CD14-positive monocyte (primary cell): ENCODE measurements around the gene SAA2. TPM values are rescaled to one million over a fixed set of nuclear protein-coding genes. Genes with fewer than 3 reads are reported as not detected.
"Not testable (repeated sequence)": the region's sequence is repeated elsewhere in the genome, so short reads cannot be mapped to it uniquely, and the experiment has no call there.

ENCODE experiments used
- DNase-seq, 3 donors: peaks; one replicate each; pipeline ENCODE4 v3.0.0-alpha.2; 2011 to 2022
- H2AFZ ChIP-seq: 2 replicates; pipeline ENCODE4 v1.6.0; 2012; ENCODE audit warnings: mild to moderate bottlenecking, low read depth, low read length, inconsistent platforms; ENCODE audit not compliant: insufficient read depth, poor library complexity, severe bottlenecking
- H3K27ac ChIP-seq, 2 donors: 1 replicate in 1 of 2; 2 replicates in 1 of 2; pipeline ENCODE4 v1.5.1; 2012 to 2013; ENCODE audit warnings: low read length in 2 of 2, control low read depth in 1 of 2, inconsistent platforms in 1 of 2, low read depth in 1 of 2, mild to moderate bottlenecking in 1 of 2
- H3K27me3 ChIP-seq, 2 donors: one replicate each; pipeline versions ENCODE4 v1.6.0 to v1.6.1; 2011 to 2013; ENCODE audit warnings: low read length in 2 of 2; ENCODE audit not compliant: control insufficient read depth in 2 of 2, insufficient read depth in 2 of 2
- H3K36me3 ChIP-seq, 2 donors: replicated peaks in 1 of 2; 1 replicate in 1 of 2; 2 replicates in 1 of 2; pipeline versions ENCODE4 v1.5.1 to v1.6.1; 2012 to 2013; ENCODE audit warnings: low read length in 2 of 2, control low read depth in 1 of 2, inconsistent platforms in 1 of 2, mild to moderate bottlenecking in 1 of 2; ENCODE audit not compliant: insufficient read depth in 2 of 2, control insufficient read depth in 1 of 2
- H3K4me1 ChIP-seq, 2 donors: 1 replicate in 1 of 2; 2 replicates in 1 of 2; pipeline versions ENCODE4 v1.5.1 to v1.6.1; 2012 to 2013; ENCODE audit warnings: low read length in 2 of 2, control low read depth in 1 of 2, inconsistent platforms in 1 of 2, mild to moderate bottlenecking in 1 of 2, moderate library complexity in 1 of 2; ENCODE audit not compliant: insufficient read depth in 2 of 2, control insufficient read depth in 1 of 2
- H3K4me2 ChIP-seq: replicated peaks from 2 replicates; pipeline ENCODE3; 2012; ENCODE audit warnings: low read length, moderate library complexity, mild to moderate bottlenecking; ENCODE audit not compliant: poor library complexity, severe bottlenecking; ENCODE audit errors: extremely low read depth
- H3K4me3 ChIP-seq, 3 experiments: fragments of 200-600 bp in 1 of 3; sonication (generic) in 1 of 3; replicated peaks in 1 of 3; 1 replicate in 2 of 3; 2 replicates in 1 of 3; pipeline ENCODE4 v1.5.1; 2011 to 2013; ENCODE audit warnings: low read length in 3 of 3, mild to moderate bottlenecking in 3 of 3, control low read depth in 2 of 3, low read depth in 2 of 3, inconsistent platforms in 1 of 3, moderate library complexity in 1 of 3
- H3K79me2 ChIP-seq: 2 replicates; pipeline ENCODE4 v1.6.0; 2012; ENCODE audit warnings: mild to moderate bottlenecking, control low read depth, inconsistent platforms, low read length, moderate library complexity; ENCODE audit not compliant: insufficient read depth
- H3K9ac ChIP-seq: 2 replicates; pipeline ENCODE4 v1.6.0; 2017; ENCODE audit warnings: low read length, mild to moderate bottlenecking; ENCODE audit not compliant: insufficient read depth, poor library complexity, severe bottlenecking
- H3K9me3 ChIP-seq, 2 donors: replicated peaks in 1 of 2; 1 replicate in 1 of 2; 2 replicates in 1 of 2; pipeline versions ENCODE4 v1.5.1 to v1.6.1; 2012 to 2013; ENCODE audit warnings: low read length in 2 of 2, control low read depth in 1 of 2; ENCODE audit not compliant: control insufficient read depth in 1 of 2, insufficient read depth in 1 of 2
- H4K20me1 ChIP-seq: 2 replicates; pipeline ENCODE4 v1.6.0; 2012; ENCODE audit warnings: mild to moderate bottlenecking, low read length, control low read depth, moderate library complexity; ENCODE audit not compliant: insufficient read depth
- H3K27ac Mint-ChIP-seq, 7 donors: one replicate each; pipeline ENCODE4 v1.8.0; 2020; ENCODE audit warnings: mild to moderate bottlenecking in 7 of 7, mixed read lengths in 7 of 7, moderate library complexity in 6 of 7, inconsistent platforms in 2 of 7
- H3K27me3 Mint-ChIP-seq, 3 donors: one replicate each; pipeline ENCODE4 v1.8.0; 2021 to 2022; ENCODE audit warnings: low read depth in 3 of 3, mild to moderate bottlenecking in 3 of 3, mixed read lengths in 3 of 3, moderate library complexity in 3 of 3, inconsistent platforms in 1 of 3
- H3K36me3 Mint-ChIP-seq, 2 donors: one replicate each; pipeline ENCODE4 v1.8.0; 2020; ENCODE audit warnings: mixed read lengths in 2 of 2, inconsistent platforms in 1 of 2, mild to moderate bottlenecking in 1 of 2
- H3K4me1 Mint-ChIP-seq: one replicate; pipeline ENCODE4 v1.8.0; 2020; ENCODE audit warnings: mild to moderate bottlenecking, mixed read lengths
- H3K4me3 Mint-ChIP-seq, 2 donors: one replicate each; pipeline ENCODE4 v1.8.0; 2020; ENCODE audit warnings: mild to moderate bottlenecking in 2 of 2, mixed read lengths in 2 of 2, moderate library complexity in 1 of 2
- H3K9me3 Mint-ChIP-seq, 7 donors: one replicate each; pipeline ENCODE4 v1.8.0; 2020 to 2022; ENCODE audit warnings: mixed read lengths in 7 of 7, mild to moderate bottlenecking in 6 of 7, moderate library complexity in 6 of 7, inconsistent platforms in 2 of 7
- WGBS: methylation state at CpG from one replicate; pipeline ENCODE4 v1.1.5; 2013; ENCODE audit warnings: missing lambda C conversion rate; ENCODE audit not compliant: insufficient coverage; 5-methylcytosine and 5-hydroxymethylcytosine counted together
- intact Hi-C, 2 donors: fragments of 100-400 bp; cut with micrococcal nuclease; formaldehyde crosslinking; loops; one replicate each; pipeline versions ENCODE4 v1.15.0 to v1.15.1; 2023
- polyA plus RNA-seq, 3 donors: library from polyadenylated mRNA; depleted of rRNA in 1 of 3; unstranded in 2 of 3; stranded (reverse) in 1 of 3; fragments of 300-500 nt in 2 of 3; fragments of >200 nt in 1 of 3; fragmentation: Illumina TruSeq in 2 of 3; gene quantifications; 1 replicate in 2 of 3; 2 replicates in 1 of 3; pipeline ENCODE4 v1.2.3, GENCODE V29; 2012 to 2021
- TF ChIP-seq, protein P1 (sequence below): fragments of 200-600 bp; IDR thresholded peaks from one replicate; pipeline ENCODE4 v1.8.0; 2022; ENCODE audit warnings: antibody characterized with exemption, mild to moderate bottlenecking

The SAA2 gene
- polyA plus RNA-seq, 3 donors = not detected

DNA sequence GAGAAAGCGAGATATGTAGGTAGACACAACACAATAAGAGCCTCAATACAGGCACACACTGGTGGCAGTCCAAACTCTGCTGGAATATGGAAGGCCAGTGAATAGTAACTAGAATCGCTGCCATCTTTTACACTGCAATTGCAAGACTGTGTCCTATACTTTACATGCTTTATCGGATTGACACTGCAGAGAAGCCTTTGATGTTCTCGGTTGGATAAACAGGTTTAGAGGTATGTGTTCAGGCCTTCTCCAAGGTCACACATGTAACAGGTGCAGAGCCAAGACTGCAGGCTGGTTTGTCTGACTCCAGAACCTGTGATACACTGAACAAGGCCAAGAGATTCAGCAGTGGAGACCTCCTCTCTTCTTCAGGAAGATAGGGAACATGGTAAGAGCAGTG is 22.7 kb upstream of the SAA2 start:
- Mint-ChIP-seq H3K27ac (peak overlapping the region in 2 of 7 donors; percentile 8 to 51), H3K27me3 (peaks cover 0 to 8% (median 2%) of the 10 kb centered on the region in 3 donors), H3K36me3 (peaks cover 4 to 7% of the 10 kb centered on the region in 2 donors), H3K4me1 (peaks cover 8% of the 10 kb centered on the region), H3K9me3 (no peaks in the 10 kb centered on the region), H3K4me3 (no peak overlapping the region)
- intact Hi-C loops = no loop called here
- Histone ChIP-seq H4K20me1 (no peaks in the 10 kb centered on the region), H3K79me2 (no peaks in the 10 kb centered on the region), H3K9ac (no peak overlapping the region), H3K36me3 (no peaks in the 10 kb centered on the region), H3K4me3 (no peak overlapping the region), H3K27ac (no peak overlapping the region), H3K4me2 (no peak overlapping the region), H3K27me3 (no peaks in the 10 kb centered on the region), H2AFZ (no peak overlapping the region), H3K9me3 (no peaks in the 10 kb centered on the region), H3K4me1 (peaks cover 0 to 1% of the 10 kb centered on the region in 2 donors)
- WGBS = 60% methylated on average over 2 of the region's 4 CpGs
- no peak for DNase-seq
- TF ChIP-seq, protein P1, sequence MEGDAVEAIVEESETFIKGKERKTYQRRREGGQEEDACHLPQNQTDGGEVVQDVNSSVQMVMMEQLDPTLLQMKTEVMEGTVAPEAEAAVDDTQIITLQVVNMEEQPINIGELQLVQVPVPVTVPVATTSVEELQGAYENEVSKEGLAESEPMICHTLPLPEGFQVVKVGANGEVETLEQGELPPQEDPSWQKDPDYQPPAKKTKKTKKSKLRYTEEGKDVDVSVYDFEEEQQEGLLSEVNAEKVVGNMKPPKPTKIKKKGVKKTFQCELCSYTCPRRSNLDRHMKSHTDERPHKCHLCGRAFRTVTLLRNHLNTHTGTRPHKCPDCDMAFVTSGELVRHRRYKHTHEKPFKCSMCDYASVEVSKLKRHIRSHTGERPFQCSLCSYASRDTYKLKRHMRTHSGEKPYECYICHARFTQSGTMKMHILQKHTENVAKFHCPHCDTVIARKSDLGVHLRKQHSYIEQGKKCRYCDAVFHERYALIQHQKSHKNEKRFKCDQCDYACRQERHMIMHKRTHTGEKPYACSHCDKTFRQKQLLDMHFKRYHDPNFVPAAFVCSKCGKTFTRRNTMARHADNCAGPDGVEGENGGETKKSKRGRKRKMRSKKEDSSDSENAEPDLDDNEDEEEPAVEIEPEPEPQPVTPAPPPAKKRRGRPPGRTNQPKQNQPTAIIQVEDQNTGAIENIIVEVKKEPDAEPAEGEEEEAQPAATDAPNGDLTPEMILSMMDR = no peak

DNA sequence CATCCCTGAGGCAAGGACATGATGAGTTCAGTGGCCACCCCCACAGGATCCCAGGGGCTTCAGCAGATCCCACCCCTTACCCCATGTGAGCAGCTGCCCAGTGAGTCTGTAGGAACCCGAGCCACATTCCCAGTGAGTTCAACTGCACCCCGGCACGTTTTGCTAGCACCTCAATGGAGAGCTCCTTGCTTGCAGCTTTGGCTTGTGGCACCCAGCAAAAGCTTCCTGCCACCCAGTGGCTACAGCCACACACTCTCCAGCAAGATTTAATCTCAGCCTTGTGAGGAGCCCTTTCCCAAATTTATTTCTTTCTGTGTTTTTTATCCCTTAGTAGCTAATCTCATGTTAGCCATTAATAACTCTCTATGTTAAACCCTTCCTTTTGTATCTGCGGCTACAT is 21.6 kb upstream of the SAA2 start:
- Histone ChIP-seq H3K27ac (no peak overlapping the region), H3K9me3 (peaks cover 0 to 2% of the 10 kb centered on the region in 2 donors), H3K9ac (no peak overlapping the region), H2AFZ (no peak overlapping the region), H3K4me2 (no peak overlapping the region), H4K20me1 (no peaks in the 10 kb centered on the region), H3K79me2 (no peaks in the 10 kb centered on the region), H3K4me3 (no peak overlapping the region), H3K27me3 (no peaks in the 10 kb centered on the region), H3K36me3 (no peaks in the 10 kb centered on the region), H3K4me1 (peaks cover 5 to 10% of the 10 kb centered on the region in 2 donors)
- TF ChIP-seq, protein P1 = no peak
- no peak for DNase-seq
- Mint-ChIP-seq H3K4me3 (no peak overlapping the region), H3K27me3 (peaks cover 0 to 8% (median 2%) of the 10 kb centered on the region in 3 donors), H3K36me3 (peaks cover under 1 to 1% of the 10 kb centered on the region in 2 donors), H3K4me1 (peaks cover 18% of the 10 kb centered on the region), H3K27ac (no peak overlapping the region), H3K9me3 (no peaks in the 10 kb centered on the region)
- 91% methylated on average over 4 of the region's 4 CpGs for WGBS
- intact Hi-C loops = no loop called here

DNA sequence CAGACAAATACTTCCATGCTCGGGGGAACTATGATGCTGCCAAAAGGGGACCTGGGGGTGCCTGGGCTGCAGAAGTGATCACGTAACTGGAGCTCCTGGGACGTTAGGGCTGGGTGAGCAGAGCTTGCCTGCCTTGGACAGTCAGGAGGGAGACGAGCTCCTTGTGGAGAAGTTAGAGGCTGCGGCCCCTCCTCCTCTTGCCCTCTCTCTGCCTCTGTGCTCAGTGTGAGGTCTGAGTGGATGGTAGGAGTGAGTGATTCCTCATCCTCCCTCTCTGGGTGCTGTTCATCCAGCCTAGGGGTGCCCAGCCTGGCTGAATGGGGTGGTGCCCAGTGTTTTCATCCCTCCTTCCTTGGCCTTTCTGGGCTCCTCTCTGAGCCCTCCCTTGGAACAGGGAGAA is 20.8 kb upstream of the SAA2 start:
- peaks cover 6 to 13% of the 10 kb centered on the region in 2 donors for H3K4me1 ChIP-seq
- H3K9ac ChIP-seq, H3K4me3 ChIP-seq, H3K9me3 Mint-ChIP-seq, H3K27me3 ChIP-seq, H3K9me3 ChIP-seq, intact Hi-C loops, H3K79me2 ChIP-seq, H3K27me3 Mint-ChIP-seq, H3K4me3 Mint-ChIP-seq, DNase-seq, H4K20me1 ChIP-seq, H3K4me2 ChIP-seq, H3K27ac ChIP-seq, H3K36me3 Mint-ChIP-seq, H2AFZ ChIP-seq, H3K36me3 ChIP-seq: not testable (repeated sequence)
- Mint-ChIP-seq H3K4me1 (peaks cover 24% of the 10 kb centered on the region), H3K27ac (peak overlapping the region in 1 of 7 donors; percentile 5)
- no CpG with 5 or more reads among the region's 5 CpGs for WGBS
